GM04504 (cell line): Measurements from ENCODE around the gene RNF157.
"Not testable (repeated sequence)": the region's sequence is repeated elsewhere in the genome, so short reads cannot be mapped to it uniquely, and the experiment has no call there.

Experiments used
- DNase-seq: peaks from one replicate; pipeline ENCODE4 v3.0.0-alpha.2; 2012; ENCODE audit warnings: low read depth

Gene RNF157

DNA sequence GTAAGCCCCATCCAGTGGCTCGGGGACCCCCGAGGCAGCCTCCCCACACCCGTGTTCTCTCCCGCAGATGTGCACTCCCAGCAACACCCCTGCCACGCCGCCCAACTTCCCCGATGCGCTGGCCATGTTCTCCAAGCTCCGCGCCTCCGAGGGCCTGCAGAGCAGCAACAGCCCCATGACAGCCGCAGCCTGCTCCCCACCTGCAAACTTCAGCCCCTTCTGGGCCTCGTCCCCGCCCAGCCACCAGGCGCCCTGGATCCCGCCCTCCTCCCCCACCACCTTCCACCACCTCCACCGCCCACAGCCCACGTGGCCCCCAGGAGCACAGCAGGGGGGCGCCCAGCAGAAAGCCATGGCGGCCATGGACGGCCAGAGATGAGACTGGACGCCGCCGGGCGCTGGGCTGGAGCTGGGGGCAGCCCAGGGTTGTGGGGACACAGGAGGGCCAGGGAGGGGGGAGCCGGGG is 29.9 kb upstream of the RNF157 start:
- no peak for DNase-seq

DNA sequence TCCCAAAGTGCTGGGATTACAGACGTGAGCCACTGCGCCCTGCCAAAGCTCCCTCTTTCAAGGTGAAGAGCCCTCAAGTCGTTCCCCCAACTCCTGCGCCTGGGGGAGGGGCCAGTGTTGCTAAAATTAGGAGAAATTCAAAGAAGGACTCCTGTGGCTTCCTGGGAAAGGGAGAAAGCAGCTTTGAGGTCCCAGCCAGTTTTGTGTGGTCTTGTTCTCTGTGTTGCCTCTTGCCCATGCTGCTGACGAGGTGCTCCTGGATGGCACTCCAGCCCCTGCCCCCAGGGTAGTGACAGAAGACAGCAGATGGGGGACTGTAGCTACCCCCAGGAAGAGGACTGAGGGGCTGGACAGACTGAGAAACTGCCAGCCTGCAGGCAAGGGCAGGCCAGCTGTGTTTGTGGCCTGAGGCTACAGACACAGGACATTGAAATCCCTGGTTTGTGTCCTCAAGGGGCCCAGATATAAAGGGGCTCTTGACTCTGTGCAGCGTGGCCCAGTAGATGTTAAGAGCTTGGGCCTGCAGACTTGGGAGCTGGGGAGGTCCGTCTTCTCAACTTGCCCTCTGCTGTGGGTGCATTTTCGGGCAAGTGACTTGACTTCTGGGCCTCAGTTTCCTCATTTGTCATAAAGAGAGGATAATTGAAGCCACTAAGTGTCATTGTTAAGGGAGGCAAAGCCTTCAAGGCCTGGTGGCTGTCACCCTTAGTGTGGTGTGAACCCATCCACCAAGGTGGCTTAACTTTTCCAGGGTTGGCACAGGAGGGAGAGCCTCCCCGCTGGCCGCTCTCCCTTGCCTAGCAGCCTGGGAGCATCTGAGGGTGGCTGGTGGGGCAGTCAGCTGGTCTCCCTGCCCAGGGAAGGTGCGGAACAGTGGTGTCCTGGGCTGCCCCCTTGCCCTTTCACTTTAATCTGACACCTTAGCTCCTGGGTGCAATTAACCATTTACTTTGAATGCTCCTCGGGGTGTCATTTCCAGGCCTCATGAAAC is 29.0 kb upstream of the RNF157 start:
- DNase-seq = no peak

DNA sequence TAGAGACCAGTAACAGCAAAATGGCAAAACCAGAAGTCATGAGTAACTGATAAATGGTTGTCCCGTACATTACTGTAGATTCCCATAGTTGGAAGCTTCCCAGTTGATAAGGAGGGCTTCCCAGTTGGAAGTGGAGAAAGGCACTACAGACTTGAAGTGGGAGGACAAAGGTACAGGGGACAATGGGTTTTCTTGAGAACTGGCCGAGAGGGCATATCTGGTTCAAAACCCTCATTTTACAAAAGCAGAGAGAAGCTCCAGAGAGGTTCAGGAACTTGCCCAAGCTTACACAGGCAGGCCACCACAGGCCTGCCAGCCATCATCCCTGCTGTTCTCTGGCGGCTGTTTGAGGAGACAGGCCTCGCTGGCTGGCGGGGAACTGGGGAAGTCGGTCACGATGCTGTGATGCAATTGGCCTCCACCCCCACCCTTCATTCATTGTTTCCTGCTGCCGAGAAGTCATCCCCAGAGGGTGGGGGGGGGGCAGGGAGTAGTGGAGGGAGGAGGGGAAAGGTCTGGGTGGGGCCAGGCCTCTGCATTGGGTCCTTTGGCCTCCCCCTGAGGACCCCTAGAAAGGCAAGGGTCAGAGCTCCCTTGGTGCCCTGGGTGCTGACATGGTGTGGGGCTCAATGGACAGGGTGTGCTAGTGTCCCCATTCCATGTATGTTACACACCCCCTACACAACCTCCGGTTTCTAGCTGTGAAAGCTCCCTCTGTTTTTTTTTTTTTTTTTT is 27.9 kb upstream of the RNF157 start:
- peak; percentile 53 for DNase-seq

DNA sequence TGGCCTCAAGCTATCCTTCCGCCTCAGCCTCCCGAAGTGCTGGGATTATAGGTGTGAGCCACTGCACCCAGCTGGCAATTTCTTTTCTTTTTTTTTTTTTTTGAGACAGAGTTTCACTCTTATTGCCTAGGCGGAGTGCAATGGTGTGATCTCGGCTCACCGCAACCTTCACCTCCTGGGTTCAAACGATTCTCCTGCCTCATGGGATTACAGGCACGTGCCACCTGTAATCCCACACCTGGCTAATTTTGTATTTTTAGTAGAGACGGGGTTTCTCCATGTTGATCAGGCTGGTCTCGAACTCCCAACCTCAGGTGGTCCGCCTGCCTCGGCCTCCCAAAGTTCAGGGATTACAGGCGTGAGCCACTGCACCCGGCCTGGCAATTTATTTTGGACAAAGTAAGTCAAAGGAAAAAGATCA is 27.3 kb upstream of the RNF157 start:
- DNase-seq = not testable (repeated sequence)

DNA sequence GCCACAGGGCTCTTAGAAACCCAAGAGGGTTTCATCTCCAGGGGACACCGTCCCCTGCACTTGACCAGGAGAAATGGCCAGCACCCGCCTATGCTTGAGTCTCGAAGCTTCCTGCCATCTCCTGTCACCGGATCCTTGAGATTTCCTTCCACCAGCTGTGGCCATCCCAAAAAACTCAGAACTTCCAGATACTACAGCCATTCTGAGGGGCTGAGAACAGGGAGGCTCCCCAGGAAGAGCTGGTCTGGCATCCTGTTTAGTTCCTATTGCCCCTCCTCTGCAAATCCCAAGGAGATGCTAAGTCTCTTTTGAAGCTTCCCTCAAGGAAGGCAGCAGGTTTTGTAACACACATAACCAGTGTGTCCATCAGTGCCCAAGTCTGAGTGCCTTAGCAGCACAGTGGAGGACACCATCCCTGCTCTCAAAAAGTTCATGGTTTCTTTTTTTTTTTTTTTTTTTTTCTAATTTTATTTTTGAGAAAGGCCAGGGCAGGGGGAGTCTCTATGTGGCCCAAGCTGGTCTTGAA is 26.8 kb upstream of the RNF157 start:
- DNase-seq = no peak

DNA sequence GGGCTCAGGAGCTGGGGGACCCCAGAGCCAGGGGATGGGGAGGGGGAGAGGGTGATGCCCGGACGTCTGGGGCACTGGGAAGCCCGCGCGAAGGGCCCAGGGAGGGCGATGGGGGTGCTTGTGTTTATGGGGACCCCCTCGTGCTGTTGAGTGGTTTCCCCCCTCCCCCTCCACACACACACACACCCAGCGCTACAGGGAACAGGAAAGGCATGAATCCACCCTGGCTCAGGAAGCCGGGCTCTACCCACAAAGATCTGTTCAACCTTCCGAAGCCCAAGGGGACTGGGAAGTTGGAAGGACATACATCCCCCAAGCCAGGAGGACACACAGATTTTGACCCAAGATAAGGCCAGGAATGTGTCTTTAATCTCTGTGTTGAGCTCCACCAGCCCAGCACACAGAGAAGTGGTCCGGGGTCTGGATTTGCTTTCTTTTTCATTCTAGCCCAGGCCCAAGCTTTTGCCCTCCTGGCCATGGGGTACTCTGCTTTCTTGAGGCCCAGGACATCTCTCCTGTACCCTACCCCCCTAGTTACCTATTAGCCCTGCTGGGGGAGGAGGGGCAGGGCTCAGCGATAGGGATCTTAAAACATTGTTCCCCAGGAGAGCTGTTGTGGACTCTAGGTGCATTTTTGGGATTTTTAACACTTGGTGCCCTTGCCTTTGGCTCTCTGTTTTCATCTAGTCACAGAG is 26.1 kb upstream of the RNF157 start:
- no peak for DNase-seq

DNA sequence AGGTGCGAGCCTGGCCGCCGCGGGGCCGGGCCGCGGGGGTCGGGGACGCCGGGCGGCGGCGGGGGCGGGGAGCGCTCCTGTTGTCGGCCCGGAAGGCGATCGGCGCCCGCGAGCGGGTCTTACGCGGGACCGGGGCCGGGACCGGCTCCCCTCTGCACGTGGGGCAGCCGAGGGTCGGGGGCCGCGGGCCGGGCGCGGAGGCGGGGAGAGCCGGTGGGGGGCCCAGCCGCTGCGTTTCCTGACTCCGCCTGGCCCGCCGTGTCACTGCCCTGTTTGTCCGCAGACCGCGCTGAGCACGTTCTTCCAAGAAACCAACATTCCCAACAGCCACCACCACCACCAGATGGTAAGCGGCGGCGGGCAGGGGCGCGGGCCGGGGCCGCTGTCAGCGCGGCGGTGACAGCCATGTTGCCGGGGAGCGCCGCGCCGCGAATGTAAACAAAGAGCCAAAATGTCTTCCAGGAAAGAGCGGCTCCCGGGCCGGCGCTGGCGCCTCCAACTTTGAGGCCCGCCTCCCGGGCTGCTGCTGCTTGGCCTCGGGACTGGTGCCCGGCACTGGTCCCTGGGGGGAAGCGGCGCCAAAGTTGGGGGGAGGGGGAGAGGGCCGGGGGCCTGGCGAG is 25.4 kb upstream of the RNF157 start:
- no peak for DNase-seq

DNA sequence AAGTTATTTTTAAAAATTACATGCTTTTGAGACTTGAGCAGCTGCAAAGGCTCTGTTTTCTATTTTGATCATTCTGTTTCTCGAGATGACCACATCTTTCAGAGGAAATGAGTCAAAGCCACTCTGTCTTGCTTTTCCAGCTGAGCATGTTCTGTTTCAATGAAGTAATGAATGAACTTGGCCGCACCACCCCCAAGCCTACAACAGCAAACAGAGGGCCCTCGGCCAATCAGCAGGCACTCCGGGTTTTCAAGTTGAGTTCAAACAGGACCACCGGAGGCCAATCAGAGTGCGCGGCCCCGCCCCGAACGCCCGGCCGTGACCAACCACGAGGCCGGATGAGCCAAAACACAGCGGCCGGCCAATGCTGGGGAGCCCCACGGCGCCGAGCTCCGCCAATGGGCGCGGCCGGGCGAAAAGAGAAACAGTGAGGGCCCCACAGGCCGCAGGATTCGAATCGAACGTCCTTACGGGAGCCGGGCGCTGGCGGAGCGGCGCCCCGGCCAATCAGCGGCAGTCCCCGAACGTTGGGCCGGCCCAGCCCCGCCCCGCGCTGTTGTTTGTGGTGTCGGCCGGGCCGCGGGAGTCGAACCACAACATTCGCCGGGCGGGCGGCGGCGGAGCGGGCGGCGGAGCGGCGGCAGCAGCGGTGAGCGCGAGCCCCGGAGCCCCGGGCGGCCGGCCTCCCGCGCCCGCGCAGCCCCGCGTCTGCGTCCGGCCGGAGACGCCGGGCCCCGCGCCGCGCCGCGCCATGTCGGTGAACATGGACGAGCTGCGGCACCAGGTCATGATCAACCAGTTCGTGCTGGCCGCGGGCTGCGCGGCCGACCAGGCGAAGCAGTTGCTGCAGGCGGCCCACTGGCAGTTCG is 24.7 kb upstream of the RNF157 start, which contains the start of gene UBALD2:
Gene UBALD2, plus strand, starts transcription at position 594 of the 869 bp plus-strand sequence. Its CDS starts 158 bp downstream, at position 752.
- DNase-seq = peak; percentile 100

DNA sequence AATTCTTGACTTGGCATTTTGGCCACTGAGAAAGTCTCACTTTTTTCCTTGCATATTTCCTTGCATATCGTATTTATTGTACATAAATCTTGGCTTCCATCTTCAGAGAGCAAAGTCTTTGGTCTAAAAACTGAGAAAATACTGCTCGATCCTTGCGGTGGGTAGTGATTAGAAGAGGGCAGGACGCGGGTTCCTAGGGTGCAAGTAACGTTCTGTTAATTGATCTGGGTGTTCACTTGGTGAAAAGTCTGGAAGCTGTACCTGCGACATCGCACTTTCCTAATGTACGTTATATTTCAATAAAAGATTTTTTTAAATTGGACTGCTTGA is 24.1 kb upstream of the RNF157 start:
- no peak for DNase-seq

DNA sequence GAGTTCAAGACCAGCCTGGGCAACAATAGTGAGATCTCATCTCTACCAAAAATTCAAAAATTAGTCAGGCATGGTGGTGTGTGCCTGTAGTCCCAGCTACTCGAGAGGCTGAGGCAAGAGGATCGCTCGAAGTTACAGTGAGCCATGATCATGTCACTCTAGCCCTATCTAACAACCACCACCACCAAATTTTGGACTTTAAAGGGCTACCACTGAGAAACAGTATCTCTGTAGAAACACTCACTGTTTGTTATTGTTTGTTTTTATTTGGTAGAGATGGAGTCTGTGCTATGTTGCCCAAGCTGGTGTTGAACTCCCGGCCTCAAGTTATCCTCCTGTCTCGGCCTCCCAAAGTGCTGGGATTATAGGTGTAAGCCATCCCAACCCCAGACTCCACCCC is 23.6 kb upstream of the RNF157 start:
- no peak for DNase-seq

DNA sequence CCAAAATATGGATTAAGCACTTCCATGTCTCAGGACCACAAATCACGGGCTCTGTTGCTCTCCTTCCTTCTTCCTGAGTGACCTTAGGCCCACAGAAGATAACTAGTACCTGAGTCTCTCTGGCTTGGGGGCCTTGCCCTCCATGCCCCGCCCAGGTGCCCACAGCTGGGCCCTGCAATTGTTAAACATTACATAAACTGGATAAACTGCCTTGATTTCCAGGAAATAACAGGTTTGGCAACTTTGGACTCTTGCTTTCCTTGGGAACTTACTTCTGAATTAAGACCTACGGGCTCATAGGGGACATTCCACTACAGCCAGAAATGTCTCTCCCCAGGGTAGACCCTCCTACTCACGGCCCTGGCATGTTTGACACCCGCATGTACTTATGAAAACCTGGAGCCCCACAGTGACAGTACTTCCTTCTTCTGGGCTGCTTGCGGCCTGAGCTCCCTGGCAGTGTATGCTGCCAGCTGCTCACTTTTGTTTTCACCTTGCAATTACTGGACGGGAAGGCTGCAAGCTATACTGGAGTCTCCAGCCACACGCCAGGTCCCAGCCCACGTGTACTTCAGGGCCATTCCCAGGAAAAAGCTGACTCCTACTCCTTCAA is 22.5 kb upstream of the RNF157 start:
- no peak for DNase-seq

DNA sequence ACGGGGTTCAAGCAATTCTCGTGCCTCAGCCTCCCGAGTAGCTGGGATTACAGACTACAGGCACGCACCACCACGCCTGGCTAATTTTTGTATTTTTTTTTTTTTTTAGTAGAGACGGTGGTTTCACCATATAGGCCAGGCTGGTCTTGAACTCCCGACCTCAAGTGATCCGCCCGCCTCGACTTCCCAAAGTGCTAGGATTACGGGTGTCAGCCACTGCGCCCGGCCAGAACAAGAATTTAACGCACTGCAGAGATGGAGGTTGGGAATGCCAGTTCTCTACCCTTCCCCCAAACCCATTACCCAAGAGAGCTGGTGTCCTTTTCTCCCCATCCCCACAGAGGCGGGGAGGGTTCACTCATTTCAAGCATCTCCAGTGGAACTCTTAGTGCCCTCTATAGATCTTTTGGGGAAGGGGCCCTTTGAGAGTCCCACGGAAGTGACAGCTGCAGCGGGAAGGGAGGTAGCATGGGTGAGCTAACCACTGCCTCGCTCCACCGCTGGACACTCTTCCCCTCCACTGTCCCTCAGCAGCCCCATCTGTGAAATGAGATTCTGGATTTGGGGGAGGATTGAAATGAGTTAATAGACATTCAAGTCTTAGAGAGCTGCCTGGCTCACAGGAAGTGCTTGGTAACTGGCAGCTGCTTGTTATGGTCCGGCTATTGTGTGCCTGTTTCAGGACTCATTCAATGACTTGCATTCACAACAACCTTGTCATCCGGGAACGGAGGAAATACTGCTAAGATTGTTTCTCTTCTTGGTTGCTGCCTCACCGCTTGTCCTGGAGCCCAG is 21.3 kb upstream of the RNF157 start:
- DNase-seq = no peak

DNA sequence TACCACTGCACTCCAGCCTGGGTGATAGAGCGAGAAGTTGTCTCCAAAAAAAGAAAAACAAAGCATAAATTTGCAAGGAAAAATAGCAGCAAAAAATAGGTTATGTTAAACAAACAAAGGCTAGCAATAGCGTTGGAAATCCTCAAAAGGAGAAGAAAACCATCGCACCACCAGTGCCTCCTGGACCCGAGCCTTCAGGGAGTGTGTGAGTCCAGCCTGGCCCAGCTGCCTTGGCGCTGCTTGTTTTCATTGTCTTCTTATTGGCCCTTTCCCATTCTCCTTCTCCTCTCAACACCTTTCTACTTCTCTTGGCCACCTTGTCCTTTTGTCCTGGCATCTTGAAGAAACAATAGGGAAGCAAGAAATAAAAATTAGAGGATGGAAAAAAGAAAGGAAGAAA is 20.4 kb upstream of the RNF157 start:
- no peak for DNase-seq

DNA sequence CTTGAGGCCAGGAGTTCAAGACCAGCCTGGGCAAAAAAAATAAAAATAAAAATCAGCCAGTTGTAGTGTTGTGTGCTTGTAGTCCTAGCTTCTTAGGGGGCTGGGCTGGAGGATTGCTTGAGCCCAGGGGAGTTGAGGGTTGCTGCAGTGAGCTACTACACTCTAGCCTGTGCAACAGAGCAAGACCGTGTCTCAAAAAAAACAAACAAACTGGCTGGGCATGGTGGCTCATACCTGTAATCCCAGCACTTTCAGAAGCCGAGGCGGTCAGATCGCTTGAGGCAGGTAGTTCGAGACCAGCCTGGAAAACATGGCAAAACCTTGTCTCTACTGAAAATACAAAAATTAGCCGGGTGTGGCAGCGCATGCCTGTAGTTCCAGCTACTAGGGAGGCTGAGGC is 19.9 kb upstream of the RNF157 start:
- no peak for DNase-seq

DNA sequence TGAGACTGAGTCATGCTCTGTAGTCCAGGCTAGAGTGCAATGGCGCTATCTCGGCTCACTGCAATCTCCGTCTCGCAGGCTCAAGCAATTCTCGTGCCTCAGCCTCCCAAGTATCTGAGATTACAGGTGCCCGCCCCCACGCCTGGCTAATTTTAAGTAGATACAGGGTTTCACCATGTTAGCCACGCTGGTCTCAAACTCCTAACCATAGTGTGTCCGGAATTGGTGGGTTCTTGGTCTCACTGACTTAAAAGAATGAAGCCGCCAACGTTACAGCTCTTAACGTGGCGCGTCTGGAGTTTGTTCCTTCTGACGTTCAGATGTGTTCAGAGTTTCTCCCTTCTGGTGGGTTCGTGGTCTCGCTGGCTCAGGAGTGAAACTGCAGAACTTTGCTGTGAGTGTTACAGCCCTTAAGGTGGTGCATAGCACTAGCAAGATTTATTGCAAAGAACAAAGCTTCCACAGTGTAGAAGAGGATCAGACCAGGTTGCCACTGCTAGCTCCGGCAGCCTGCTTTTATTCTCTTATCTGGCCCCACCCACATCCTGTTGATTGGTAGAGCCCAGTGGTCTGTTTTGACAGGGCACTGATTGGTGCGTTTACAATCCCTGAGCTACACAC is 16.2 kb upstream of the RNF157 start:
- not testable (repeated sequence) for DNase-seq

DNA sequence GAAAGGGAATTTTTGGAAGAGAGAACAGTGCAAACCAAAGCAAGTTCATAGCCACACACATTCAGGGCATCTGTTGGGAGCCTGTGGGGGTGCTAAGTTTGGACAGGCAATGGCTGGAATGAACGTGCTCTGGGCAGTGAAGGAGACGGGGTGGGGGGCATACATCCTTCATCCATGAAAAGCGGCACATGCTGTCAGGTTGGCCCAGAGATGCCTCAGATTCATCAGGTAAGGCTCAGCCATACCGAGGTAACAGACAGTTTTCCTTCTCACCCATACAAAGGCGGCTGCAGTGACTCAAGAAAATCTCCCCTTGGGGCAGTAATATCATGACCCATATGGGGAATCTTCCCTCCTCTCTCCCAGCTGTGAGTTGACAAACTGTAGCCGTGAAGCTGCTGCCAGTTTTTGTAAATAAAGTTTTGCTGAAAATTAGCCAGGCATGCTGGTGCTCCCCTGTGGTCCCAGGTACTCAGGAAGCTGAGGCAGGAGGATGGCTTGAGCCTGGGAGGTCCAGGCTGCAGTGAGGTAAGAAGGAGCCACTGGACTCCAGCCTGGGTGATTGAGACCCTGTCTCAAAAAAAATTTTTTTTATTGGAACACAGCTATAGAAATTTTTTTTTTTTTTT is 15.6 kb upstream of the RNF157 start:
- DNase-seq = no peak

DNA sequence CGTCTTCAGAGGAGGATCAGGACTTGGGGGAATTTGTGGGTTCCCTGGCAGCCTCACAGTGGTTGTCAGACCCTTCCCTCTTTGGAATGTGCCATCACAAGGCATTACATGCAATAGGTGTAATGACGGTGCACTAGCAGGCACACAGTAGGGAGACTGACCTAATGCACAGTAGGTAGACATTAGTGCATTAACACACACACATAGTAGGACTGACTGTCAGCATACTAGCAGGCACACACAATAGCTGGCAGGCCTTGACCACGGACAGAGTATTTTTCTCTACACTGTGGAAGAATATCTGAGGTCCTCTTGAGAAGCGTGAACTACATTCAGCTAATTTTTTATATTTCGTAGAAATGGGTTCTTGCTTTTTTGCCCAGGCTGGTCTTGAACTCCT is 14.0 kb upstream of the RNF157 start:
- DNase-seq = no peak

DNA sequence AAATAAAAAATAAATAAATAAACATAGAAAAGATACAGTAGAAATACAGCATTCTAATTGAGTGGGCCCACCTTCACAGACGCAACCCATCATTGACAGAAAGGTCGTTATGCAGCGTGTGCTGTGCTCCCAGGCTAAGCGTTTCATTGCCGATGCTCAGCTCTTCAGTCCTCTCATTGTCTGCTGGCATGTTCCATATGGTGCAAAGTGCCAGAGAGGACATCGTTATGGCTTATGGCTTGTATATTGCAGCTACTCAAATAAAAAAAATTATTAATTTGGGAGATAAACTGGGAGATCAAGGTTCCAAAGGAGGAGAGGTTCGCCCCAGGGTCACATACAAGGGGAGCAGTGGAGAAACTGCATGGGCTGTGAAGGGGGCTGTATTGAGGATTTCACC is 13.5 kb upstream of the RNF157 start:
- DNase-seq = no peak
